Measurements from ENCODE around the gene MYH9. TPM values are rescaled to one million over a fixed set of nuclear protein-coding genes. Genes with fewer than 3 reads are reported as not detected.

The MYH9 gene
- total RNA-seq, 1 experiment from 2014 or later: 258 TPM

GRCh38 chr22:36294293-36294620, 93.5 kb downstream of the MYH9 start:
- Histone ChIP-seq H2AFZ (ENCODE audit: low read depth, low read length, poor library complexity, severe bottlenecking) (no peak overlapping the region), H3K9me3 (ENCODE audit: control insufficient read depth in 1 of 2, insufficient read depth in 1 of 2, low read depth in 1 of 2, low read length in 2 of 2) (no peaks in the 10 kb centered on the region), H3K27ac (ENCODE audit: low read depth, low read length) (no peak overlapping the region), H3K4me1 (ENCODE audit: control insufficient read depth in 1 of 2, insufficient read depth in 2 of 2, low read length in 2 of 2) (no peaks in the 10 kb centered on the region), H3K36me3 (ENCODE audit: control insufficient read depth in 1 of 2, insufficient read depth in 2 of 2, low read length in 2 of 2) (peaks cover 61 to 80% of the 10 kb centered on the region in 2 experiments), H3K9me2 (ENCODE audit: insufficient read depth) (no peaks in the 10 kb centered on the region), H3K27me3 (ENCODE audit: insufficient read depth, low read length) (no peaks in the 10 kb centered on the region), H3K9ac (ENCODE audit: low read length) (no peak overlapping the region), H3K79me2 (ENCODE audit: insufficient read depth, low read length) (peaks cover 7% of the 10 kb centered on the region; the same call in 1 of the 2 replicates), H3K4me2 (ENCODE audit: low read length) (no peak overlapping the region), H3K4me3 (replicated peaks in 1 of 2; ENCODE audit: low read depth in 1 of 2, low read length in 2 of 2) (no peak overlapping the region), H4K20me1 (ENCODE audit: insufficient read depth) (no peaks in the 10 kb centered on the region)
- intact Hi-C loops (cut with micrococcal nuclease): no loop called here
- RAD21 ChIA-PET (ENCODE audit: low non-redundant PET in 1 of 2, low total read pairs in 2 of 2, uncharacterized antibody in 2 of 2, unreplicated experiment in 2 of 2): no interaction called here
- ATAC-seq (no peak), DNase-seq (ENCODE audit: low read depth, low spot score) (no peak)
- CTCF ChIA-PET: no interaction called here
- POLR2A ChIA-PET: no interaction called here
- BruUV-seq (replicated peaks): no TSS peak
- no peak for TF ChIP-seq ELF1 (IDR thresholded peaks at IDR 0.05; ENCODE audit: borderline replicate concordance, low read depth)
- TF ChIP-seq CTCF (IDR thresholded peaks at IDR 0.05 in 2 of 3, conservative IDR thresholded peaks at IDR 0.05 in 1 of 3; ENCODE audit: borderline replicate concordance in 1 of 3, insufficient read depth in 1 of 3, low read depth in 2 of 3, low read length in 2 of 3): no peak
- TF ChIP-seq SRF (IDR thresholded peaks at IDR 0.05; ENCODE audit: low read depth): no peak
- no peak for TF ChIP-seq JUND (IDR thresholded peaks at IDR 0.05)
- TF ChIP-seq TCF7L2 (IDR thresholded peaks at IDR 0.05; ENCODE audit: borderline replicate concordance, extremely low read depth, insufficient read depth, insufficient read length): no peak
- TF ChIP-seq ZBTB33 (IDR thresholded peaks at IDR 0.05; ENCODE audit: extremely low read depth, insufficient replicate concordance, low read length): no peak
- no peak for TF ChIP-seq EZH2 (IDR thresholded peaks at IDR 0.05)
- no peak for TF ChIP-seq SIN3A (IDR thresholded peaks at IDR 0.05; ENCODE audit: low read depth)
- no peak for TF ChIP-seq RAD21 (IDR thresholded peaks at IDR 0.05; ENCODE audit: low read depth)
- TF ChIP-seq EGR1 (IDR thresholded peaks at IDR 0.05; ENCODE audit: low read depth): no peak

Measured in HCT116 (cell line).